Upper lobe of left lung (tissue), 6 donors: ENCODE data around the gene ERN1. TPM values are rescaled to one million over a fixed set of nuclear protein-coding genes. Genes with fewer than 3 reads are reported as not detected.

Experiments
- ATAC-seq, 2 donors: fragments of 200-7000 bp; cut with Tn5 transposase; one replicate each; pipeline ENCODE4 v1.9.1; 2022; ENCODE audit warnings: mild to moderate bottlenecking in 2 of 2, moderate library complexity in 2 of 2; ENCODE audit not compliant: low FRiP score in 2 of 2
- DNase-seq, 2 donors: peaks; one replicate each; pipeline ENCODE4 v3.0.0-alpha.2; 2019 to 2020
- H3K27ac ChIP-seq, 4 donors: fragments of 200-600 bp; sonication (generic); one replicate each; pipeline ENCODE4 v1.5.1; 2016 to 2019
- H3K27me3 ChIP-seq, 4 donors: fragments of 200-600 bp; sonication (generic); one replicate each; pipeline ENCODE4 v1.5.1; 2017 to 2019
- H3K36me3 ChIP-seq, 4 donors: fragments of 200-600 bp; sonication (generic); one replicate each; pipeline ENCODE4 v1.5.1; 2016 to 2019
- H3K4me1 ChIP-seq, 4 donors: fragments of 200-600 bp; sonication (generic); one replicate each; pipeline ENCODE4 v1.5.1; 2018 to 2019
- H3K4me3 ChIP-seq, 4 donors: fragments of 200-600 bp; sonication (generic); one replicate each; pipeline ENCODE4 v1.5.1; 2017 to 2019; ENCODE audit warnings: mild to moderate bottlenecking in 2 of 4, moderate library complexity in 1 of 4
- H3K9me3 ChIP-seq, 4 donors: fragments of 200-600 bp; sonication (generic); one replicate each; pipeline ENCODE4 v1.5.1; 2018 to 2019
- CTCF ChIP-seq, 6 experiments: fragments of 450-650 bp in 4 of 6; fragments of 200-600 bp in 2 of 6; sonication (generic) in 2 of 6; IDR thresholded peaks; one replicate each; pipeline ENCODE4 v1.5.1; 2016 to 2019; ENCODE audit warnings: antibody characterized with exemption in 6 of 6
- EP300 ChIP-seq, 4 donors: sonication (generic); formaldehyde crosslinking; IDR thresholded peaks; one replicate each; pipeline ENCODE4 v1.5.1; 2017; ENCODE audit warnings: antibody characterized with exemption in 4 of 4, control low read depth in 2 of 4
- POLR2A ChIP-seq, 4 donors: fragments of 450-650 bp; IDR thresholded peaks; one replicate each; pipeline ENCODE4 v1.5.1; 2016 to 2017; ENCODE audit warnings: antibody characterized with exemption in 4 of 4, mild to moderate bottlenecking in 2 of 4
- POLR2AphosphoS5 ChIP-seq, 2 donors: sonication (generic); formaldehyde crosslinking; IDR thresholded peaks; one replicate each; pipeline ENCODE4 v1.5.1; 2017; ENCODE audit warnings: antibody characterized with exemption in 2 of 2
- WGBS, 2 donors: methylation state at CpG; one replicate each; pipeline ENCODE4 v1.1.5; 2017 to 2018; 5-methylcytosine and 5-hydroxymethylcytosine counted together
- total RNA-seq, 6 donors: library from RNA; depleted of rRNA in 4 of 6; stranded (reverse); fragments of >200 nt in 4 of 6; gene quantifications; one replicate each; pipeline versions ENCODE4 v1.1.0 to v1.2.1, GENCODE V29; 2016 to 2021
- donor health status: DM: no; HTN: no; CAD: no; lungs with moderate emphysema.
- donor health status: DM: no; HTN: yes; CAD: no; lungs with severe emphysema.

ERN1 gene
- total RNA-seq, 6 donors from 2014 or later: 32.8 to 65.0 (median 41.9) TPM

- Histone ChIP-seq H3K27me3 (no peaks in the 10 kb centered on the region), H3K4me3 (no peak overlapping the region), H3K27ac (peak overlapping the region; percentile 9 to 85 (median 81)), H3K9me3 (no peaks in the 10 kb centered on the region), H3K4me1 (peaks cover 39 to 73% (median 51%) of the 10 kb centered on the region in 4 donors), H3K36me3 (peaks cover 0 to 31% (median 12%) of the 10 kb centered on the region in 4 donors)
- 53 to 80% methylated on average over 4 to 14 of the region's 14 CpGs for WGBS, 2 donors
- ATAC-seq: peak; percentile 23 to 50
- DNase-seq: peak; percentile 43 to 84
- peak; percentile 36 to 62 for TF ChIP-seq POLR2AphosphoS5 (IDR thresholded peaks at IDR 0.05)
- TF ChIP-seq EP300 (IDR thresholded peaks at IDR 0.05): peak in 2 of 4 donors; percentile 3 to 18
- TF ChIP-seq POLR2A (IDR thresholded peaks at IDR 0.05): no peak
- peak in 1 of 6 experiments; percentile 10 for TF ChIP-seq CTCF (IDR thresholded peaks at IDR 0.05)
Measured at GRCh38 chr17:64001763-64002529, 128.0 kb downstream of the ERN1 start.

GRCh38 chr17:64001091-64001579 is 128.8 kb downstream of the ERN1 start:
- 82 to 93% methylated on average over 5 to 7 of the region's 7 CpGs for WGBS, 2 donors
- ATAC-seq (no peak), DNase-seq (no peak)
- no peak for TF ChIP-seq POLR2A (IDR thresholded peaks at IDR 0.05)
- TF ChIP-seq CTCF (IDR thresholded peaks at IDR 0.05): no peak
- TF ChIP-seq EP300 (IDR thresholded peaks at IDR 0.05): no peak
- no peak for TF ChIP-seq POLR2AphosphoS5 (IDR thresholded peaks at IDR 0.05)
- Histone ChIP-seq H3K4me1 (peaks cover 32 to 66% (median 47%) of the 10 kb centered on the region in 4 donors), H3K27me3 (no peaks in the 10 kb centered on the region), H3K9me3 (no peaks in the 10 kb centered on the region), H3K4me3 (no peak overlapping the region), H3K27ac (peak overlapping the region; percentile 9 to 85 (median 81)), H3K36me3 (peaks cover 0 to 31% (median 12%) of the 10 kb centered on the region in 4 donors)

- peak in 1 of 2 donors; percentile 45 for DNase-seq
Measured at GRCh38 chr17:63999680-64000531, 130.0 kb downstream of the ERN1 start.

More at GRCh38 chr17:63999680-64000531, 130.0 kb downstream of the ERN1 start:
- WGBS, 2 donors: 80 to 86% methylated on average over 25 of the region's 25 CpGs
- Histone ChIP-seq H3K27me3 (no peaks in the 10 kb centered on the region), H3K4me3 (no peak overlapping the region), H3K9me3 (no peaks in the 10 kb centered on the region), H3K27ac (no peak overlapping the region), H3K36me3 (peaks cover 0 to 29% (median 11%) of the 10 kb centered on the region in 4 donors), H3K4me1 (peaks cover 22 to 54% (median 39%) of the 10 kb centered on the region in 4 donors)
- ATAC-seq: no peak
- TF ChIP-seq POLR2AphosphoS5 (IDR thresholded peaks at IDR 0.05): no peak
- TF ChIP-seq EP300 (IDR thresholded peaks at IDR 0.05): no peak
- no peak for TF ChIP-seq CTCF (IDR thresholded peaks at IDR 0.05)
- TF ChIP-seq POLR2A (IDR thresholded peaks at IDR 0.05): no peak
